Endothelial cell (in vitro differentiated cells): Measurements from ENCODE around the gene CCDC157. TPM values are rescaled to one million over a fixed set of nuclear protein-coding genes. Genes with fewer than 3 reads are reported as not detected.
"Not testable (repeated sequence)": the region's sequence is repeated elsewhere in the genome, so short reads cannot be mapped to it uniquely, and the experiment has no call there.

Experiments used
- DNase-seq: peaks from one replicate; pipeline ENCODE4 v3.0.0; 2021; ENCODE audit warnings: low spot score
- H3K27ac Mint-ChIP-seq: one replicate; pipeline ENCODE4 v1.8.0; 2021; ENCODE audit warnings: mixed read lengths, inconsistent platforms; ENCODE audit not compliant: unreplicated experiment
- H3K27me3 Mint-ChIP-seq: one replicate; pipeline ENCODE4 v1.8.0; 2021; ENCODE audit warnings: mild to moderate bottlenecking, moderate library complexity, mixed read lengths, inconsistent platforms; ENCODE audit not compliant: unreplicated experiment
- H3K36me3 Mint-ChIP-seq: one replicate; pipeline ENCODE4 v1.8.0; 2021; ENCODE audit warnings: mild to moderate bottlenecking, low read depth, mixed read lengths, inconsistent platforms; ENCODE audit not compliant: unreplicated experiment
- H3K4me1 Mint-ChIP-seq: one replicate; pipeline ENCODE4 v1.8.0; 2021; ENCODE audit warnings: mild to moderate bottlenecking, mixed read lengths, inconsistent platforms; ENCODE audit not compliant: unreplicated experiment
- H3K4me3 Mint-ChIP-seq: one replicate; pipeline ENCODE4 v1.8.0; 2021; ENCODE audit warnings: mild to moderate bottlenecking, mixed read lengths, inconsistent platforms; ENCODE audit not compliant: unreplicated experiment
- H3K9me3 Mint-ChIP-seq: one replicate; pipeline ENCODE4 v1.8.0; 2021; ENCODE audit warnings: mixed read lengths, inconsistent platforms; ENCODE audit not compliant: unreplicated experiment
- CTCF ChIP-seq: fragments of 200-600 bp; sonication (generic); IDR thresholded peaks from one replicate; pipeline ENCODE4 v1.5.0; 2021; ENCODE audit warnings: antibody characterized with exemption; ENCODE audit not compliant: unreplicated experiment
- total RNA-seq: library from RNA; stranded (reverse); fragmentation: NEBNext Ultra II Directional; extraction: Animal tissue kit (Norgen Biotek cat#: 25700); gene quantifications from one replicate; pipeline ENCODE4 v1.2.1, GENCODE V29; 2021; ENCODE audit not compliant: unreplicated experiment

CCDC157 gene
- total RNA-seq, 1 donor from 2014 or later = 3.3 TPM

DNA sequence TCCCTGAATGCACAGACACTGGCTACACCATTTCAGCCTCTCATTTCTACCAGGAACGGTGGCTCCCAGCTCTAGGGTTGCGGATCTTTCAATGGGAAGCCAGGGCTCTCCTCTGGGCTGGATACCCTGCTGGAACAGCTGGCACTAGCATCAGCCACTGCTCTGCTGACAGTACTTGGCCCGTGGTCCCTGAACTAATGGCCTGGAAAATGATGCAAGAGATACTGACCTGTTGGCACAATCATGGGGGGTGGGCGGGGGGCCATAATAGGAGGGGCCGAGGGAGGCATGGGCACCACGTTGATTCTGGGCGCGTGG lies 19.4 kb upstream of the CCDC157 start:
- Mint-ChIP-seq H3K9me3 (no peaks in the 10 kb centered on the region), H3K27me3 (no peaks in the 10 kb centered on the region), H3K36me3 (peaks cover 67% of the 10 kb centered on the region), H3K4me3 (no peak overlapping the region), H3K27ac (no peak overlapping the region), H3K4me1 (no peaks in the 10 kb centered on the region)
- no peak for TF ChIP-seq CTCF
- DNase-seq = no peak

DNA sequence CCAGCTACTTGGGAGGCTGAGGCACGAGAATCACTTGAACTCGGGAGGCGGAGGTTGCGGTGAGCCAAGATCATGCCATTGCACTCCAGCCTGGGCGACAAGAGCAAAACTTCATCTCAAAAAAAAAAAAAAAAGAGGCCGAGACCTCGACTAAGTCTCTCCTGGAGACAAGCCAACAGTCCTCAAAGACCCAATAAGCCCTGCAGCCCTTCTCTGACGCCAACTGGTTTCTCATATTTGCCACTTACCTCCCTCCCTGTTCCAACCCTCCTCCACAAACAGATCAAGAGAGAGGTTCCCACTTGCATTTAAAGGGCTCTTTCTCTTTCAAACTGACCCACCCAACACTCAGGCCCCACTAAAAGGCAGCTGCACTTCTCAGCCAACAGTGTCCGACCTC lies 18.5 kb upstream of the CCDC157 start:
- H3K4me1 Mint-ChIP-seq, DNase-seq: not testable (repeated sequence)

GRCh38 chr22:30338802-30339201 lies 18.0 kb upstream of the CCDC157 start:
- H3K27me3 Mint-ChIP-seq = no peaks in the 10 kb centered on the region
- peaks cover 72% of the 10 kb centered on the region for H3K36me3 Mint-ChIP-seq
- DNase-seq = no peak
- no peak for TF ChIP-seq CTCF
- no peak overlapping the region for H3K27ac Mint-ChIP-seq
- no peak overlapping the region for H3K4me3 Mint-ChIP-seq
- no peaks in the 10 kb centered on the region for H3K4me1 Mint-ChIP-seq
- H3K9me3 Mint-ChIP-seq = no peaks in the 10 kb centered on the region

More for the DNA sequence above, 18.5 kb upstream of the CCDC157 start:
- not testable (repeated sequence) for H3K9me3 Mint-ChIP-seq, H3K27ac Mint-ChIP-seq, H3K27me3 Mint-ChIP-seq, H3K4me3 Mint-ChIP-seq
- peaks cover 71% of the 10 kb centered on the region for H3K36me3 Mint-ChIP-seq

DNA sequence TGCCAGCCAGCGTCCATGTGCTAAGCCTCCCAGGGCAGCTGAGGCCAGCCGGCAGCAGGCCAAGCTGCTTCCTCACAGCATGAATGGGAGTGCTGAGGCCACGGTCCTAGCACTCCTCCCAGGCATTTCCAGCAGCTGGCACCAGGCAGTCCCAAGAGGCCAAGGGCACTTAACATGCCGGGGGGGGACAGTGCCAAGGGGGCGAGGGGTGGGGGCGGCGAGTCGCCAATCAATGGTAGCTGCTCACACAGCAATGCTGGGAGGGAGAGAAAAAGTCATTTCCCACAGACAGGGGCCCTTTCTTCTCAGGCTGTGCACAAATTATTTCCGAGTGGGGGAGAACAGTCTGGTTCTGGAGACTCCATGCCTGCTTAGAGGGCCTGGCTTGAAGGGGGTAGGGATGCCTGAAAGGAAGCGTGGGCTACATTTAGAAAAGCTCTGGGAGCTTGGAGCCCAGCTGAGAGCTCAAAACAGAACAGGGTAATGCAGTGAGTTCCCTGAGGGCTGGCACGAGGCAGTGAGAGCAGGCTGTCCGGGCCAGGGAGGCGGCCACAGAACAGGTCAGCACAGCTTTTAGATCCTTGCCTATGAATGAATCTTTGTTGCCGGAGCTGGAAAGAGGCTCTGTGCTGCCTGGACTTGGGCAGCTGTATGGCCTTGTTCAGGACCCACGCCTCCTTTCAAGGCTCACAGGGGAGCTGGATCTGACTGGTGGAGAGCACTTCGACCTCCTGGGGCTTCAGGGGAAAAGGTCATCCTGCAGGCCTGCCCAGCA lies 15.7 kb upstream of the CCDC157 start:
- no peak overlapping the region for H3K27ac Mint-ChIP-seq
- H3K4me3 Mint-ChIP-seq = no peak overlapping the region

GRCh38 chr22:30344447-30345200 lies 12.2 kb upstream of the CCDC157 start:
- no peaks in the 10 kb centered on the region for H3K9me3 Mint-ChIP-seq
- peaks cover 49% of the 10 kb centered on the region for H3K36me3 Mint-ChIP-seq
- no peak for DNase-seq
- no peak for TF ChIP-seq CTCF
- H3K4me3 Mint-ChIP-seq = peak overlapping the region; percentile 51
- peaks cover 3% of the 10 kb centered on the region for H3K27me3 Mint-ChIP-seq
- H3K4me1 Mint-ChIP-seq = no peaks in the 10 kb centered on the region
- H3K27ac Mint-ChIP-seq = no peak overlapping the region

More for the DNA sequence above, 15.7 kb upstream of the CCDC157 start:
- Mint-ChIP-seq H3K9me3 (no peaks in the 10 kb centered on the region), H3K36me3 (peaks cover 67% of the 10 kb centered on the region), H3K4me1 (no peaks in the 10 kb centered on the region), H3K27me3 (no peaks in the 10 kb centered on the region)
- no peak for DNase-seq
- no peak for TF ChIP-seq CTCF
